ENCODE results near the gene TPM4. TPM values are rescaled to one million over a fixed set of nuclear protein-coding genes. Genes with fewer than 3 reads are reported as not detected.

Gene TPM4
- total RNA-seq, 4 donors from 2014 or later: 229 to 393 (median 299) TPM

DNA sequence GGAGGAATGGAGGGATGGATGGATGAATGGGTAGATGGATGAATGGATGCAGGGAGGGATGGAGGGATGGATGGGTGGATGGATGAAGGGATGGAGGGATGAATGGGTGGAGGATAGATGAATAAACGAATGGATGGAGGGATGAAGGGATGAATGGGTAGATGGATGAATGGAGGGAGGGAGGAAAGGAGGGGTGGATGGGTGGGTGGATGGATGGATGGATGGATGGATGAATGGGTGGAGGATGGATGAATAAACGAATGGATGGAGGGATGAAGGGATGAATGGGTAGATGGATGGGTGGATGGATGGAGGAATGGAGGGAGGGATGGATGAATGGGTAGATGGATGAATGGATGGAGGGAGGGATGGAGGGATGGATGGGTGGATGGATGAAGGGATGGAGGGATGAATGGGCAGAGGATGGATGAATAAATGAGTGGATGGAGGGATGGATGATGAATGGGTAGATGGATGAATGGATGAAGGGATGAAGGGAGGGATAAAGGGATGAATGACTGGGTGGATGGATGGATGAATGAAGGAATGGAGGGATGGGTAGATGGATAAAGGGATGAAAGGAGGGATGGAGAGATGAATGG, 33.0 kb upstream of the TPM4 start:
- TF ChIP-seq, protein P1, sequence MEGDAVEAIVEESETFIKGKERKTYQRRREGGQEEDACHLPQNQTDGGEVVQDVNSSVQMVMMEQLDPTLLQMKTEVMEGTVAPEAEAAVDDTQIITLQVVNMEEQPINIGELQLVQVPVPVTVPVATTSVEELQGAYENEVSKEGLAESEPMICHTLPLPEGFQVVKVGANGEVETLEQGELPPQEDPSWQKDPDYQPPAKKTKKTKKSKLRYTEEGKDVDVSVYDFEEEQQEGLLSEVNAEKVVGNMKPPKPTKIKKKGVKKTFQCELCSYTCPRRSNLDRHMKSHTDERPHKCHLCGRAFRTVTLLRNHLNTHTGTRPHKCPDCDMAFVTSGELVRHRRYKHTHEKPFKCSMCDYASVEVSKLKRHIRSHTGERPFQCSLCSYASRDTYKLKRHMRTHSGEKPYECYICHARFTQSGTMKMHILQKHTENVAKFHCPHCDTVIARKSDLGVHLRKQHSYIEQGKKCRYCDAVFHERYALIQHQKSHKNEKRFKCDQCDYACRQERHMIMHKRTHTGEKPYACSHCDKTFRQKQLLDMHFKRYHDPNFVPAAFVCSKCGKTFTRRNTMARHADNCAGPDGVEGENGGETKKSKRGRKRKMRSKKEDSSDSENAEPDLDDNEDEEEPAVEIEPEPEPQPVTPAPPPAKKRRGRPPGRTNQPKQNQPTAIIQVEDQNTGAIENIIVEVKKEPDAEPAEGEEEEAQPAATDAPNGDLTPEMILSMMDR (IDR thresholded peaks at IDR 0.05; ENCODE audit: low read depth): no peak

DNA sequence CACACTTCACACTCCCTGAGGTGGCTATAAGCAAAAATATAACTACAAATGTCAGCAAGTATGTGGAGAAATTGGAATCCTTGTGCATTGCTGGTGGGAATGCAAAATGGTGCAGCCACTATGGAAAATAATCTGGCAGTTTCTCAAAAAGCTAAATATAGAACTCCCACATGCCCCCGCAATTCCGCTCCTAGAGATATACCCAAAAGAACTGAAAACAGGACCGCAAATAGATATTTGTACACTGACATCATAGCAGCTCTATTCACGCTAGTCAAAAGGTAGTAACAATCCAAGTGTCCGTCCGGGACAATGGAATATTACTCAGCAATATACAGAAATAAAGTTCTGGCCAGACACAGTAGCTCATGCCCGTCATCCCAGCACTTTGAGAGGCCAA, 31.5 kb upstream of the TPM4 start:
- TF ChIP-seq, protein P1 (IDR thresholded peaks at IDR 0.05; ENCODE audit: low read depth): no peak

DNA sequence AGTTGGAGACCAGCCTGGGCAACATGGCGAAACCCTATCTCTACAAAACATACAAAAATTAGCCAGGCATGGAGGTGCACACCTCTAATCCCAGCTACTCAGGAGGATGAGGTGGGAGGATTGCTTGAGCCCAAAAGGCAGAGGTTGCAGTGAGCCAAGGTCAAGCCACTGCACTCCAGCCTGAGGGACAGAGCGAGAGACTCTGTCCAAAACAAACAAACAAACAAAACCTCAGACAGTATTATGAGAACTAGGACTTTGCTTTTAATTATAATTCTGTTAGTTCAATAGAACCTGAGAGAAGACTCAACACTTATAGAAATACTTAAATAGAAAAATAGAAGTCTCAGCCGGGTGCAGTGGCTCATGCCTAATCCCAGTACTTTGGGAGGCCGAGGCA, 31.1 kb upstream of the TPM4 start:
- TF ChIP-seq, protein P1 (IDR thresholded peaks at IDR 0.05; ENCODE audit: low read depth): no peak

DNA sequence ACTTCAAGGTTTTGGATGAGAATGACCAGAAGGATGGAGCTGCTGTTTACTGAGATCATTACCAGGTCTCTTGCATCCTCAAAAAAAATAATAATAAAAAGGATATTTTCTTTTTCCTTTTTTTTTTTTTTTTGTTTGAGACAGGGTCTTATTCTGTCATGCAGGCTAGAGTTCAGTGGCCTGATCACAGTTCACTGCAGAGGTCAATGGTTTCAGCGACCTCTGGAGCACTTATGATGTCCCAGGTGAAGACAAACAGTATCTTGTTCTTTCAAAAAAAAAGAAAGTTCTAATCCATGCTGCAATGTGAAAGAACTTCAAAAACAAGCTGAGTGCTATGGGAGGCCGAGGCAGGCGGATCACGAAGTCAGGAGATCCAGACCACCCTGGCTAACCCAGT, 30.4 kb upstream of the TPM4 start:
- TF ChIP-seq, protein P1 (IDR thresholded peaks at IDR 0.05; ENCODE audit: low read depth): no peak

DNA sequence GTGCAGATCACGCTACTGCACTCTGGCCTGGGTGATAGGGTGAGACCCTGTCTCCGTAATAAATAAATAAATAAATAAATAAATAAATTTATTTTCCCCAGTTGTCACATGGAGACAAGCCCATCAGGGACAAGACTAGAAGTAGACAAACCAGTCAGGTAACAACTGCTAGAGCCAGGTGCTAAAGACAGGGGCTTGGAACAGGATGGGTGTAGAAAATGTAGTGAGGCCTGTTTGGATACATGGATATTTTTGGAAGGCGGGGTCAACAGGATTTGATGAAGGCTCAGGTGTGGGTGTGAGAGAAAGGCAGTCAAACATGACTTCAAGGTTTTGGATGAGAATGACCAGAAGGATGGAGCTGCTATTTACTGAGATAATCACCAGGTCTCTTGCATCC, 27.7 kb upstream of the TPM4 start:
- TF ChIP-seq, protein P1 (IDR thresholded peaks at IDR 0.05; ENCODE audit: low read depth): no peak

DNA sequence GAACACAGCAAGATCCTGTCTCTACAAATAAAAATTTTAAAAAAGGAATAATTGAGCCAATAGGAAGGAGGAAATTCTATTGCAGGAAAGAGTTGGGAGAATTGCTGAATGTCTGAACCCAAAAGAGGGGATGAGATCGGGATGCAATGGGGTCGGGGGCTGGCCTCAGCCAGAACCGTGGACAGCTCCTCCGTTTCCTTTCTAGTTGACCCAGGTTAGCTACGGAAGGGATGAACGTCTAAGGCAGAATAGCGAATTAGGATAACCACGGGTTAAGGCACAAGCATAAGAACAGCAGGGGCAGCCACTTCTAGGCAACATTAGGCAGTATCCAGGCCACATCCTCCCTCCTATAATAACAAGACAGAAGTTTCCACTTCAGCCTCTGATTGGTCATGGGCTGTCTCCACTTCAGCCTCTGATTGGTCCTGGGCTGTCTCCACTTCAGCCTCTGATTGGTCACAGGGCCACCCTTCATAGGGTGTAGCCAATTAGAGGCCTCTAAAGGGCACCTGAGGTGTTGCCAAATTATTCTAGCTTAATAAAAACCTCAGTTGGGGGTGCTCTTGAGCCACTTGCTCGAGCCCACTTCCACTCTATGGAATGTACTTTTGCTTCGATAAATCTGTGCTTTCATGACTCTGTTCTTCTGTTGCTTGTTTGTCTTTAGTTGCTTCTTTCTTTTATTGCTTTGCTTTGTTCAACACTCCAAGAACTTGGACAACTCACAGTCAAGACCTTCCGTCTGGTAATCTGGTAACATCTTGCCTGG, 24.9 kb upstream of the TPM4 start:
- TF ChIP-seq, protein P1 (IDR thresholded peaks at IDR 0.05; ENCODE audit: low read depth): no peak

DNA sequence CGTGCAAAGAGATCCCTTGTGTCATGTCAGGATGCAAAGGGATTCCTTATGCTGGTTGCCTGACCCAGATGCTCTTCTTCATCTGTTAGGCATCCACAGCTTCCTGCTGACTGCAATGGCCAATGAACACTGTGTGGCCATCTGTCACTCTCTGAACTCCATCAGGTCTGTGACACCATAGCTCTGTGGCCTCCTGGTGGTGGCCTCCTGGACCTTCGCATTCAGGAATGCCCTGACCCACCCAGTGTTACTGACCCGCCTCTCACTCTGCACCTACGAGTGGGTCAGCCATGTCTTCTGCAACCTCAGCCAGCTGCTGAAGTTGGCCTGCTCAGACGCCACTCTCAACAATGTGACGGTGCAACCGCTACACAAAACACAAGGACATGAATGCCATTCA, 23.9 kb upstream of the TPM4 start:
- TF ChIP-seq, protein P1 (IDR thresholded peaks at IDR 0.05; ENCODE audit: low read depth): no peak

Measured in subcutaneous adipose tissue (tissue), 4 donors.